GM10248 (cell line): ENCODE results near the gene SH3RF3.

ENCODE experiments used
- CTCF ChIA-PET: fragments of 300-600 bp; sonication (Branson Sonifier 250); formaldehyde crosslinking; extraction: SDS; loops from one replicate; lab custom pipeline; 2021; ENCODE audit warnings: antibody characterized with exemption; lab: Yijun Ruan, JAX
- POLR2A ChIA-PET: fragments of 350-650 bp; sonication (Branson Sonifier 250); formaldehyde crosslinking; extraction: SDS; loops from one replicate; lab custom pipeline; 2020; ENCODE audit warnings: antibody characterized with exemption; lab: Yijun Ruan, JAX
- DNase-seq: peaks from one replicate; pipeline ENCODE4 v3.0.0; 2012; ENCODE audit errors: extremely low spot score
- TF ChIP-seq, protein P1 (sequence below): IDR thresholded peaks from 2 replicates; pipeline ENCODE4 v1.5.1; 2012; ENCODE audit warnings: mild to moderate bottlenecking, low read depth; ENCODE audit errors: extremely low read depth, missing control alignments, control extremely low read depth

SH3RF3 gene

DNA sequence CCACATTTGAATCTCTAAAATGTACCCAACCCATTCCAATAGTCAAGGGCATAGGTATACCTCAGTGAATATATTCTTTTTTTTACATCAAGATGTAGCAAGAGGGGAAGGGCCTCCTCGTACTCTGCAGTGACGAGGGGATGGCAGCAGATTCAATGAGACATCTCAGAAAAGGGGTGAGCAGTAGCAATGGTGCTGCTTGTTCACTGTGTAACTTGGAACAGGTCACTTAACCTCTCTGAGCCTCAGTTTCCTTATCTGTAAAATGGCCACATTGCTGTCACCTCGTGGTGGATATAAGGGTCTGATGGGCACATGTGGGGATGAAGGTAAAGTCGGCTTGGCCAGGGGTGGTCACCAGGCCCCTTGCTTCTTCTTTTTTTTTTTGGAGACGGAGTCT is 263.1 kb downstream of the SH3RF3 start:
- DNase-seq: no peak
- CTCF ChIA-PET: no interaction called here
- POLR2A ChIA-PET: no interaction called here
- TF ChIP-seq, protein P1, sequence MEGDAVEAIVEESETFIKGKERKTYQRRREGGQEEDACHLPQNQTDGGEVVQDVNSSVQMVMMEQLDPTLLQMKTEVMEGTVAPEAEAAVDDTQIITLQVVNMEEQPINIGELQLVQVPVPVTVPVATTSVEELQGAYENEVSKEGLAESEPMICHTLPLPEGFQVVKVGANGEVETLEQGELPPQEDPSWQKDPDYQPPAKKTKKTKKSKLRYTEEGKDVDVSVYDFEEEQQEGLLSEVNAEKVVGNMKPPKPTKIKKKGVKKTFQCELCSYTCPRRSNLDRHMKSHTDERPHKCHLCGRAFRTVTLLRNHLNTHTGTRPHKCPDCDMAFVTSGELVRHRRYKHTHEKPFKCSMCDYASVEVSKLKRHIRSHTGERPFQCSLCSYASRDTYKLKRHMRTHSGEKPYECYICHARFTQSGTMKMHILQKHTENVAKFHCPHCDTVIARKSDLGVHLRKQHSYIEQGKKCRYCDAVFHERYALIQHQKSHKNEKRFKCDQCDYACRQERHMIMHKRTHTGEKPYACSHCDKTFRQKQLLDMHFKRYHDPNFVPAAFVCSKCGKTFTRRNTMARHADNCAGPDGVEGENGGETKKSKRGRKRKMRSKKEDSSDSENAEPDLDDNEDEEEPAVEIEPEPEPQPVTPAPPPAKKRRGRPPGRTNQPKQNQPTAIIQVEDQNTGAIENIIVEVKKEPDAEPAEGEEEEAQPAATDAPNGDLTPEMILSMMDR: no peak

DNA sequence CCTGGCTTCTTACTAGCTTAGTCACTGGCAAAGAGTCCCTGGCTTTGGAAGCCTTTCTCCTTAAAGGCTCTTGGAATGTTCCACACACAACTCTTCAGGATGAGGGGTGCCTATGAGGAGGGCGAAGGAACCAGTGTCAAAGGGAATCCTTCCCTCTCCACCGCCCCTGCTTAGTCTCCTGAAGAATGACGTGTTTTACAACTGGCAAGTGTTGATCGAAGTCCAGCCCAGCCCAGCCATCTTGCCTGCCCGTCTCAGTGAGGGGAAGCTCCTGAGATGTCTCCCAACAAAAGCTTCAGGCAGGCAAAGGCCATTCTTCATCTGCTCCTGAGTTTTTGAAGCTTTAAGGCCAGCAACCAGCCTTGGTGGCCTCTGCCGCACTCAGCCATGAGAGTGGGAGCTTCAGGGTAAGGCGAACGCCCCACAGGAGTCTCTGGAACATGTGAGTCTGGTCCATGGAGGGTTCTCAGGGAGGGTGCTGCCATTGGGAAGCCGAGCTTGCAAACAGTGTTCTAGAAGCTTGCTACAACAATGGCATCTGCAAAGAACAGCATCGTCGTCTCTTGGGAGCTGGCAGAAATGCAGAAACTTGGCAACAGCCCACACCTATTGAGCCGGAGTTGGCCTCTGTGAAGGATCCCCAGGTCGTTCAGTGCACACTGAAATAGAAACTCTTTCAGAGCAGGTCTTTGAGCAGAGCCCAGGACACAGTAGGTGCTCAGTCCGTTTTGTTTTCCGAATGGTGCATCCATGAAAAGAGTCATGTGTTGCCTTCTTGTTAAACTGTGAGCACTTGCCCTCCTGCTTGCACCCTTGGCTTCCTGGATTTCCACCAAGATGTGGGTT is 264.0 kb downstream of the SH3RF3 start:
- DNase-seq: no peak
- TF ChIP-seq, protein P1: no peak
- ChIA-PET POLR2A (no interaction called here), CTCF (no interaction called here)

DNA sequence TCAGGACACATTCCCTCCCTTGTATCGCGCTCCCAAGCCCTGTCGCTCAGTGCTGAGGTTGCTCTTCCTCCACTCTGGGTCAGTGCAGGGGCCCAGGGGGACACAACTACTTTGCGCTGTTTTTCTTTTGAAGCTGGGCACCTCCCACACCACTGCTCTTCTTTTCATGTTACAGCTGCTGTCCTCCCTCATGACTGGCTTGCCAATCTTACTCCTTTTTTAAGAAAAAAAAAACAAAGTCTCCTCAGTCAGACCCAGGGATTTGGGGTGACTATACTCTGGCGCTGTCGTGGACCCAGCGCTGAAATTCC is 264.6 kb downstream of the SH3RF3 start:
- CTCF ChIA-PET: no interaction called here
- no peak for DNase-seq
- TF ChIP-seq, protein P1: no peak
- POLR2A ChIA-PET: no interaction called here

DNA sequence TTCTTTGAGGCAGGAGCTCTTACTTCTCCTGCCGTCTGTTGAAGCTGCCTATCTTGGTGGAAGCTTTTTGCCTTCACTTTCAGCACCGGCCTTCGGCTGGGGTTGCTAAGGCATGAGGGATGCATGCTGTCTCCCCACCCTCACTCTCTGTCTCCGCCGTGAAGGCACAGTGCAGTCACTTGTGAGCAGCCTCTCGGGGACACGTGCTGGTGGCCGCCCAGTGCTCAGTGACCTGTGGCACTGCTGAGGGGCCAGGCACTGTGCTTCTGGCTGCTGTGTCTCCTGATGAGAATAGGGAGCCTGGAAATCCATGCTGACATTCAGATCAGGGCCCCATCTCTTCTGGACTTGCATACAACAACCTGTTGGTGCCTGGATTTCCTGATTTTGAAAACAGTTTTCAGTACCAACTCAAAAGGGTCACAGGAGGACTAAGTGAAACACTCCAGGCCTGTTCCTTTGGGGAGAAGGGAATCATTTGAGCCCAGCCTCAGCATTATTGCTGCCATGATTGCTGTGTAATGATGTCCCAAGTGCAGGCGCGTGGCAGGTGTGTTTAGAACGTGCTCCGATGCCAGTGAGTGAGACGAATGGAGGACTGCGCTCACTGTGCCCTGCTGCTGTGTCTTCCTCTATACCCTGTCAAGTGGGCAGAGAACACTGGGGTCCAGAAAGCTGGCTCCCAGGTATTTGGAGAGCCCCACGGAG is 266.6 kb downstream of the SH3RF3 start:
- no peak for DNase-seq
- TF ChIP-seq, protein P1: no peak
- CTCF ChIA-PET: no interaction called here
- POLR2A ChIA-PET: no interaction called here

DNA sequence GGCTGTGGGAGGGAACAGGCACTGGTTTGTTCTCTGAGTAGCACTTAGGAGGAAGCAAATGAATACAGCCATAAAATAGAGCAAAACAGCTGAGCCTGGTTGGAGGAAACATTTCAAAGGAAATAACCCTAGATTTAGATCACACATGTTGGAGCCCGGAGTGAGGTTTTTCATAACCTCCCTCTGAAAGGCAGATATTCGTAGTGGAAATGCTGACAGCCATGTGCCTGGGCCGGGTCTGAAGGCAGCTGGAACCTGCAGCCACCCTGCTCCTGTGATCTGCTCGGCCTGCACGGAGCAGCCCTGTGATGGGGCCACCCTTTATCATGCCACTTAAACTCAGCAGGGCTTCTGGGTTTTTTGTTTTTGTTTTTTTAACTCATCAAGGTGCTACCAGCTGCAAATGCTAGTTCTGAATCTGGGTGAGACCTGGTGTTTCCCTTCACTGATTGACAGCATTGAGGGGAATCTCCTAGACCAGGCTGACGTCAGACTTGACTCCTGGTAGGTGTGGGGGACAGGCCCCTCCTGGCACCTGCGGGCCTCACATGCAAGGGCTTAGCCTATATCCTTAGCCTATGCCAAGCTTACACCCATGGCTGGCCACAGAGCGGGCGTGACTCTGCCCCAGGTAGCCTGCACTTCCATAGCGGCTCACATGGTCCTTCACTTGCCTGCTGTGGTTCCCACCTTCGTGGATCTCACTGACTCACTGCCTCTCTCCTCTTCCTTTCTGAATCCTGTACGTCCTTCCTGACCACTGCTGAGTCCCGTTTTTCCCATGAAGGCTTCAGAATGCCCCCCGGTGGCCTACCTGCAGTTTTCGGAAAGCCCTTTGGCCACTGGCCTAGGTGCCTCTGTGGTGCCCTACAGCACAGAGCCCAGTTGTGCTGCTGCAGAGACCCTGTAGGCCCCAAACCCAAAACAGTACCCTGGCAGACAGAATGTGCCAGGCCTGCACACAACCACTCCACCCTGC is 267.5 kb downstream of the SH3RF3 start:
- TF ChIP-seq, protein P1: no peak
- ChIA-PET POLR2A (no interaction called here), CTCF (no interaction called here)
- no peak for DNase-seq

DNA sequence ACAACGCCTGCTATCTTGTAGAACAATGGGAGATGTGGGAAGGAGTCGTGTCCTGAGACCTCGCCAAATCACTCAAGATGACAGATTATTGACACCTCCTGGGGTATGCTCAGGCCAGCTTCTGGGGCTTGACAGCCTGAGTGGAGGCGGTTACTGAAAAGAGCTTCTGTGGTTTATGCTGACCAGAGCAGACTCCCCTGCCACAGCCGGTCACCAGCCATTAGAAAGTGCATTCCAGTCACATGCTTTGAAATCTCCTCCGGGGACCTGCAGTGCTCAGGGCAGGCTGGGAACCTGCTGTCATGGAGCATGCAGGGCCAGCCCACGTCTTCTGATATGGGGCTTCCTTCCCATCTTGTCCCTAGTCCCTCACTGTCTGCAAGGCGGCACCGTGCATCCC is 268.9 kb downstream of the SH3RF3 start:
- CTCF ChIA-PET: no interaction called here
- POLR2A ChIA-PET: no interaction called here
- no peak for DNase-seq
- TF ChIP-seq, protein P1: no peak
